MCF 10A (cell line): ENCODE measurements around the gene PLD3. TPM values are rescaled to one million over a fixed set of nuclear protein-coding genes. Genes with fewer than 3 reads are reported as not detected.

Experiments used
- BruUV-seq: library from RNA; stranded (reverse); fragments of 400-500 nt; replicated peaks from 2 replicates; lab custom pipeline; 2021; lab: Mats Ljungman, UMichigan
- CTCF ChIA-PET: fragments of 300-600 bp; sonication (Branson Sonifier 250); formaldehyde crosslinking; extraction: SDS; loops from one replicate; lab custom pipeline; 2021; ENCODE audit warnings: antibody characterized with exemption, inconsistent platforms; lab: Yijun Ruan, JAX
- POLR2A ChIA-PET: fragments of 300-600, 350-650 bp; sonication (Branson Sonifier 250); formaldehyde crosslinking; extraction: SDS; loops from one replicate; lab custom pipeline; 2020; ENCODE audit warnings: antibody characterized with exemption, inconsistent platforms; lab: Yijun Ruan, JAX
- DNase-seq: peaks from one replicate; pipeline ENCODE4 v3.0.0-alpha.2; 2018; ENCODE audit not compliant: unreplicated experiment
- H3K27ac Mint-ChIP-seq: one replicate; pipeline ENCODE4 v1.8.0; 2022; ENCODE audit warnings: mild to moderate bottlenecking, low read depth, mixed read lengths; ENCODE audit not compliant: unreplicated experiment
- H3K27me3 Mint-ChIP-seq: one replicate; pipeline ENCODE4 v1.8.0; 2022; ENCODE audit warnings: mixed read lengths; ENCODE audit not compliant: insufficient read depth, unreplicated experiment
- H3K36me3 Mint-ChIP-seq: one replicate; pipeline ENCODE4 v1.8.0; 2022; ENCODE audit warnings: mild to moderate bottlenecking, moderate library complexity, mixed read lengths; ENCODE audit not compliant: insufficient read depth, unreplicated experiment
- H3K4me1 Mint-ChIP-seq: one replicate; pipeline ENCODE4 v1.8.0; 2022; ENCODE audit warnings: mixed read lengths; ENCODE audit not compliant: insufficient read depth, unreplicated experiment
- H3K4me3 Mint-ChIP-seq: one replicate; pipeline ENCODE4 v1.8.0; 2022; ENCODE audit warnings: mild to moderate bottlenecking, moderate library complexity, mixed read lengths; ENCODE audit not compliant: unreplicated experiment
- H3K9me3 Mint-ChIP-seq: one replicate; pipeline ENCODE4 v1.8.0; 2022; ENCODE audit warnings: mixed read lengths; ENCODE audit not compliant: unreplicated experiment
- CTCF ChIP-seq: fragments of 200-600 bp; IDR thresholded peaks from one replicate; pipeline ENCODE4 v1.8.0; 2022; ENCODE audit warnings: antibody characterized with exemption, mild to moderate bottlenecking; ENCODE audit not compliant: unreplicated experiment
- intact Hi-C: fragments of 100-400 bp; cut with micrococcal nuclease; formaldehyde crosslinking; loops from 2 replicates; pipeline ENCODE4 v1.14.1; 2022
- total RNA-seq: library from RNA; stranded (reverse); gene quantifications from 2 replicates; pipeline ENCODE4 v1.2.3, GENCODE V29; 2022

PLD3 gene
- total RNA-seq, 1 experiment from 2014 or later, result 98.9 TPM

GRCh38 chr19:40415768-40416167, 67.3 kb downstream of the PLD3 start:
- no peaks in the 10 kb centered on the region for H3K27me3 Mint-ChIP-seq
- ChIA-PET POLR2A (interaction anchor here (1.2 to 2.0 kb wide), 2 partner anchors 11 to 12 kb away, joined by 4 to 9 read pairs; partner anchors contain the start of gene SERTAD1), CTCF (interaction anchor here (1.2 to 1.7 kb wide), 2 partner anchors 10 to 110 kb away, joined by 3 to 7 read pairs; partner anchors contain the start of gene SERTAD1)
- DNase-seq, result no peak
- no peaks in the 10 kb centered on the region for H3K36me3 Mint-ChIP-seq
- H3K27ac Mint-ChIP-seq, result no peak overlapping the region
- no peaks in the 10 kb centered on the region for H3K9me3 Mint-ChIP-seq
- TF ChIP-seq CTCF, result no peak
- intact Hi-C loops, result no loop called here
- peaks cover 23% of the 10 kb centered on the region for H3K4me1 Mint-ChIP-seq
- no TSS peak for BruUV-seq
- no peak overlapping the region for H3K4me3 Mint-ChIP-seq

GRCh38 chr19:40416918-40417642, 68.6 kb downstream of the PLD3 start:
- CTCF ChIA-PET, result interaction anchor here (0.7 to 1.7 kb wide), 4 partner anchors 9 to 47 kb away, joined by 3 to 7 read pairs (median 6); partner anchors contain the start of gene SERTAD1
- TF ChIP-seq CTCF, result no peak
- Mint-ChIP-seq H3K9me3 (no peaks in the 10 kb centered on the region), H3K4me3 (no peak overlapping the region), H3K27me3 (no peaks in the 10 kb centered on the region), H3K36me3 (peaks cover 8% of the 10 kb centered on the region), H3K4me1 (peaks cover 12% of the 10 kb centered on the region), H3K27ac (peak overlapping the region; percentile 49)
- no TSS peak for BruUV-seq
- DNase-seq, result peak; percentile 37
- intact Hi-C loops, result no loop called here
- POLR2A ChIA-PET, result interaction anchor here (0.6 to 1.3 kb wide), 3 partner anchors 9 to 243 kb away, joined by 3 to 5 read pairs (median 4); no protein-coding TSS in a partner anchor

- H3K27me3 Mint-ChIP-seq, result no peaks in the 10 kb centered on the region
- no peak overlapping the region for H3K4me3 Mint-ChIP-seq
- CTCF ChIA-PET, result interaction anchor here (0.9 to 1.7 kb wide), 2 partner anchors 8 to 15 kb away, joined by 7 read pairs; partner anchors contain the start of gene SERTAD1
- DNase-seq, result no peak
- H3K4me1 Mint-ChIP-seq, result peaks cover 12% of the 10 kb centered on the region
- intact Hi-C loops, result no loop called here
- H3K36me3 Mint-ChIP-seq, result peaks cover 14% of the 10 kb centered on the region
- no peaks in the 10 kb centered on the region for H3K9me3 Mint-ChIP-seq
- TF ChIP-seq CTCF, result no peak
- POLR2A ChIA-PET, result interaction anchor here (0.7 to 1.3 kb wide), 2 partner anchors 9 to 63 kb away, joined by 3 to 5 read pairs; no protein-coding TSS in a partner anchor
- no TSS peak for BruUV-seq
- H3K27ac Mint-ChIP-seq, result peak overlapping the region; percentile 49
Measured at GRCh38 chr19:40417643-40417981, 69.1 kb downstream of the PLD3 start.

- Mint-ChIP-seq H3K36me3 (peaks cover 16% of the 10 kb centered on the region), H3K4me1 (peaks cover 12% of the 10 kb centered on the region), H3K9me3 (no peaks in the 10 kb centered on the region), H3K4me3 (no peak overlapping the region), H3K27me3 (no peaks in the 10 kb centered on the region), H3K27ac (no peak overlapping the region)
- no peak for DNase-seq
- POLR2A ChIA-PET, result interaction anchor here (0.5 to 1.5 kb wide), 2 partner anchors 15 to 22 kb away, joined by 3 to 5 read pairs; no protein-coding TSS in a partner anchor
- intact Hi-C loops, result no loop called here
- TF ChIP-seq CTCF, result no peak
- CTCF ChIA-PET, result interaction anchor here (0.5 kb wide), 1 partner anchor 13 kb away, joined by 3 read pairs; no protein-coding TSS in a partner anchor
- no TSS peak for BruUV-seq
Measured at GRCh38 chr19:40418040-40418439, 69.5 kb downstream of the PLD3 start.
